ENCODE measurements around the gene GNPTG.

The GNPTG gene

DNA sequence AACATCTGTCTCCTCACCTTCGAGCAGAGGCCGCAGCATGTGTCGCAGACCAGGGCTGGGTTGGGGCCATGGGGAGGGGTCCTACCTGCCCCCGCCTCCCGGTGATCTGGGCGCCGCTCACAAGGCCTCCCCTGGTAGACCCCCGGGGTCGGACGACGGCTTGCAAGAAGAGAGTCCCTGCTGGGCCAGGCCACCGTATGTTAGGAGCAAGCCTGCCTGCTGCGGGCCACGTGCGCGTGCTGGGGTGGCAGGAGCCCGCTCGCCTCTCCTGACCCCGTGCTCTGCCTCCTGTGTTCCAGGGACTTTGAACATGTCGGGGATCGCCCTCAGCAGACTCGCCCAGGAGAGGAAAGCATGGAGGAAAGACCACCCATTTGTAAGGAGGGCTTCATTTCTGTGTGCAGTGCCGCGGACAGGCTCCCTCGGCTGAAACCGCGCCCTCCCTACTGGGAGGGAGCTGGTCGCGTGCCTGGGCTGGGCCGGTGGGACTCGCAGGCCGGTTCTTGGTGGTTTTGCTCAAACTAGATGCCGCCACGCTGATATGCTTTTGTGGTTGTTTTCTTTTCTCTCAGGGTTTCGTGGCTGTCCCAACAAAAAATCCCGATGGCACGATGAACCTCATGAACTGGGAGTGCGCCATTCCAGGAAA is 37.9 kb upstream of the GNPTG start:
- TF ChIP-seq, protein P1, sequence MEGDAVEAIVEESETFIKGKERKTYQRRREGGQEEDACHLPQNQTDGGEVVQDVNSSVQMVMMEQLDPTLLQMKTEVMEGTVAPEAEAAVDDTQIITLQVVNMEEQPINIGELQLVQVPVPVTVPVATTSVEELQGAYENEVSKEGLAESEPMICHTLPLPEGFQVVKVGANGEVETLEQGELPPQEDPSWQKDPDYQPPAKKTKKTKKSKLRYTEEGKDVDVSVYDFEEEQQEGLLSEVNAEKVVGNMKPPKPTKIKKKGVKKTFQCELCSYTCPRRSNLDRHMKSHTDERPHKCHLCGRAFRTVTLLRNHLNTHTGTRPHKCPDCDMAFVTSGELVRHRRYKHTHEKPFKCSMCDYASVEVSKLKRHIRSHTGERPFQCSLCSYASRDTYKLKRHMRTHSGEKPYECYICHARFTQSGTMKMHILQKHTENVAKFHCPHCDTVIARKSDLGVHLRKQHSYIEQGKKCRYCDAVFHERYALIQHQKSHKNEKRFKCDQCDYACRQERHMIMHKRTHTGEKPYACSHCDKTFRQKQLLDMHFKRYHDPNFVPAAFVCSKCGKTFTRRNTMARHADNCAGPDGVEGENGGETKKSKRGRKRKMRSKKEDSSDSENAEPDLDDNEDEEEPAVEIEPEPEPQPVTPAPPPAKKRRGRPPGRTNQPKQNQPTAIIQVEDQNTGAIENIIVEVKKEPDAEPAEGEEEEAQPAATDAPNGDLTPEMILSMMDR (conservative IDR thresholded peaks at IDR 0.05; ENCODE audit: low read depth, low read length): no peak
- no peak overlapping the region for H3K4me3 ChIP-seq (ENCODE audit: low read length)
- DNase-seq (ENCODE audit: low read depth): no peak

DNA sequence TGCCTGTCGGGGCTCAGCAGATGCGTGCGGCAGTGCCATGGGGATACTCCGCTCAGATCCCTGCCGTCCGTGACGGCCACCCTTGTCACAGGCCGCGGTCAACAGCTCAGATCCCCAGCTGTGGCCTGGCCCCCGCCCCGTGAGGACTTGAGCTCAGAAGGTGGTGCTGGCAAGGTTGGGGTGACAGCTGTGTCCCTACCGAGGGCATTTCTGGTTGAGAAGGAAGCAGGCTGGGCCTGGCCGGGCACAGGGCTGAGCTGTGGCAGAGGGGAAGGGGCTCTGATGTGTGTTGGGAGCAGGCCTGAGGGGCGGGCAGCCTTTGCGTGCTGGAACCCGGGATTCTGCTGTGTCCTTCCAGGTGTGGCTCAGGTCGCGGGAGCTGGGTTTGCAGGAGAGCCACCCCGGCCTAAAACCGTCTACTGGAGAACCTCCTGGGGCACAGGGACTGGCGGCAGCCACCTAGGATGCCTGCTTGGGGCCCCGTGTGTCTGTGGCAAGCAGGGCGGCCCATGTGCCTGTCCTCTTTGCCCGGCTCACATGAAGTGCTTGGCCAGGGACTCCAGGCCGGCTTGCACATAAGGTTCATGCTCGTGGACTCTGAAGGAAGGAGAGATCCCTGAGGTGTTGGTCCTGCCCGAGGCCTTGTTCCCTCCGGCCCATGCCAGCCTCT is 37.2 kb upstream of the GNPTG start:
- DNase-seq (ENCODE audit: low read depth): no peak
- no peak overlapping the region for H3K4me3 ChIP-seq (ENCODE audit: low read length)
- TF ChIP-seq, protein P1 (conservative IDR thresholded peaks at IDR 0.05; ENCODE audit: low read depth, low read length): no peak

DNA sequence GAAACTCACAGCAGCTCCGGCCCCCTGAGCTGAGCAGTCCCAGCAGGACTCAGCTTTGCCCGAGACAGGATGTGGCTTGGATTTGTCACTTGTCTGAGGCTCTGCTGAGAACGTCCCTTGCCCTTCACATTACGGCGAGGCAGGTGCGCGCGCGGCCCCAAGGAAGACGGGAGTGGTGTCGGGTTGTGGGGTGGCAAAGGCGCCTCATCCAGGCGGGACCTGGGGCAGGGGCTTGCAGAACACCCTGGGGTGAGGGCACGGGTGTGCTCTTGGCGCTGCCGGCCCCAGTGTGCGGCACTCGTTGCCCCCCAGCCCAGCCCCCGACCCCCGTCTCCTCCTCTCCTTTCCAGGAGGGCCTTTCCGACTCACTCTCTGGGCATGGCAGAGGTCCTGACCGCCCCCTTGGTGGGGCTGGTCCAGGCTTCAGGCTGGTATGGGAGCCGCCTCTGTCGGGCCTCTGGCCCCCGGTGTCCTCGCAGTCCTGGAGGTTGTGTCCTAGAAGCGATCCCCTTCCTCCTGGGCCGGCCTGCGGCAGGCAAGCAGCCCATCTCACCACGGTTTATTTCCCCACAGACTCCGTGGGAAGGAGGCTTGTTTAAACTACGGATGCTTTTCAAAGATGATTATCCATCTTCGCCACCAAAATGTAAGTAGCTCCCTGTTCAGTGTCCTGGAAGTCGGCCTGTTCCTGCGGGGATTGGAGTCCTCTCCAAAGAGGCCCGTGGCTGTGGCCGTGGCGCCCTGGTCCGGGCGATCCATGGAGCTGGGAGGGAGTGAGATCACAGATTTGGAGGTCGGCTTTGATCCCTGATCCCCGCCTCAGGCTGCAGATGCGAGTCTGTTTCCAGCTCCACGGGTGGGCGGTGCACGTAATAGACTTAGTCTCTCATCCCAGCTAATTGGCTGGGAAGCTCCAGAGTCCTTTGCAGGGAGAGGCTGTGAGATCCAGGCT is 36.4 kb upstream of the GNPTG start:
- H3K4me3 ChIP-seq (ENCODE audit: low read length): no peak overlapping the region
- TF ChIP-seq, protein P1 (conservative IDR thresholded peaks at IDR 0.05; ENCODE audit: low read depth, low read length): no peak
- DNase-seq (ENCODE audit: low read depth): no peak

DNA sequence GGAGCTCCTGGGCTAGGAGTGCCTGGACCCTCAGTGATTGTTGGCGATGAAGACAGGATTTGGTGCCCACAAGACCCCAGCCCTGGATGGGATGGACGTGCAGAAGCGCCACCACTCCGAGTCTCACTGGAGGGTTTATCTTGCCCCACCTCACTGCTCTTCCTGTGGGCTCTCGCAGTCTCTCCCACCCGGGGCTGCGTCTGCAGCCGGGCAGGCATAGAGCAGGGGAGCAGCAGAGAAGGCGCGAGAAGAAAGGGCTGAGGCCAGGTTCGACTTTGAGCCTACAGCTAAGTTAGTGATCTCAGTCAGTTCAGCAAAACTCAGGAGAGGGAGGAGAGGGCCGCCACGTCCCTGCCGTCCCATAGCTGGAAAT is 35.7 kb upstream of the GNPTG start:
- no peak for DNase-seq (ENCODE audit: low read depth)
- no peak overlapping the region for H3K4me3 ChIP-seq (ENCODE audit: low read length)
- TF ChIP-seq, protein P1 (conservative IDR thresholded peaks at IDR 0.05; ENCODE audit: low read depth, low read length): no peak

DNA sequence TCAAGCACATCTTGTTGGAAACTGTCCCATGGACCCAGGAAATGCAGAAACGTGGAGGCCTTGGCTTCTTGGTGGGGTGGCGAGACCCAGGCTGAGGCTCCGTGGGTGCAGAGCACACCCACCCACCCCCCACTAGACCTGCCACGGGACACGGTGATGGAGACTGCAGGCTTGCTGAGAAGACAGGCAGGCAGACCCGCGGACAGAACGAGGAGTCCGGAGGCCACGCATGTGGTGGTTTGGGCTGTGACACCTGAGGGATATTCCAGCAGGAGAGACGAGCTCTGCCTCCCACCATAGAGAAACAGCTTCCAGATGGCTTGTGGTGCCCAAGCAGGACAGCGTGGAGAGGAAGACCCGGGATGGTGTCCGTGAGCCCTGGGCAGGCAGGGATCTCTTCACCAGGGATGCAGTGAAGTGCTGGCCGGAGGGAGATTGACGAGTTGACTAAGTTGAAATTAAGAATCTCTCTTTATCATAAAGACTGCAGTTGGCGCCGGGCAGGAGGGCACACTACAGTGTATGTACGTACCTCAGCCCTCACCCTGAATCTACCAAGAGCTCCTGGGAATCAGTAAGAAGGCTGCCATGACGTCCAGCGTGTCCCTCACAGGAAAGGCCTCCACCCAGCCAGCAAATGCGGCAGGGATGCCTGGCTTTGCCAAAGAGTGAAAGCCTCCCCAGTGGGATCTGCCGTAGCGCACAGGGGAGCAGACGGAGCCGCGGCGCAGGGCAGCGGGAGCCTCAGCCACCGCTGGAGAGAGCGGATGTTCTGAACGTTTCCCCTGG is 34.1 kb upstream of the GNPTG start:
- TF ChIP-seq, protein P1 (conservative IDR thresholded peaks at IDR 0.05; ENCODE audit: low read depth, low read length): no peak
- DNase-seq (ENCODE audit: low read depth): no peak
- H3K4me3 ChIP-seq (ENCODE audit: low read length): no peak overlapping the region

DNA sequence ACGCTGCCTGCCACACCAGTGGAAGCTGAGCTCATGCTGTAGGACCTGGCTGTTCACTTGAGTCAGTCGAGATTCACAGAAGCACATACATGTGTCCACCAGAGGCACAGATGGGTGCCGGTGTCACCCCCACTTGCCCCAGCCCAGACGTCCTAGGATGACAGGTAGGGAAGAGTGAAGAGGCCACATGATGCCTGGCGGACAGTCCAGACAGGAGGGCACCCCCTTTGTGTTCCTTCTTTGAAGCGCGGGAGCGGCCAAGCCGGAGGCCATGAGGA is 33.5 kb upstream of the GNPTG start:
- H3K4me3 ChIP-seq (ENCODE audit: low read length): no peak overlapping the region
- no peak for DNase-seq (ENCODE audit: low read depth)
- TF ChIP-seq, protein P1 (conservative IDR thresholded peaks at IDR 0.05; ENCODE audit: low read depth, low read length): no peak
